ENCODE data around the gene THADA.

GRCh38 chr2:43419243-43419642, 176.6 kb downstream of the THADA start:
- TF ChIP-seq CTCF (IDR thresholded peaks at IDR 0.05) (no peak), POLR2A (IDR thresholded peaks at IDR 0.05) (no peak)
